ENCODE measurements around the gene PDXK. TPM values are rescaled to one million over a fixed set of nuclear protein-coding genes. Genes with fewer than 3 reads are reported as not detected.

PDXK gene
- total RNA-seq, 1 donor from 2014 or later, result 63.8 TPM

GRCh38 chr21:43736224-43736883 is 17.4 kb downstream of the PDXK start:
- Mint-ChIP-seq H3K4me1 (ENCODE audit: low read depth, unreplicated experiment) (peaks cover 20% of the 10 kb centered on the region), H3K27me3 (ENCODE audit: unreplicated experiment) (peaks cover 1% of the 10 kb centered on the region), H3K36me3 (ENCODE audit: unreplicated experiment) (no peaks in the 10 kb centered on the region), H3K4me3 (ENCODE audit: unreplicated experiment) (no peak overlapping the region), H3K9me3 (ENCODE audit: unreplicated experiment) (peaks cover 6% of the 10 kb centered on the region), H3K27ac (ENCODE audit: unreplicated experiment) (no peak overlapping the region)
- no peak for TF ChIP-seq CTCF (IDR thresholded peaks at IDR 0.05; ENCODE audit: partially characterized antibody, unreplicated experiment)
- DNase-seq, result no peak

DNA sequence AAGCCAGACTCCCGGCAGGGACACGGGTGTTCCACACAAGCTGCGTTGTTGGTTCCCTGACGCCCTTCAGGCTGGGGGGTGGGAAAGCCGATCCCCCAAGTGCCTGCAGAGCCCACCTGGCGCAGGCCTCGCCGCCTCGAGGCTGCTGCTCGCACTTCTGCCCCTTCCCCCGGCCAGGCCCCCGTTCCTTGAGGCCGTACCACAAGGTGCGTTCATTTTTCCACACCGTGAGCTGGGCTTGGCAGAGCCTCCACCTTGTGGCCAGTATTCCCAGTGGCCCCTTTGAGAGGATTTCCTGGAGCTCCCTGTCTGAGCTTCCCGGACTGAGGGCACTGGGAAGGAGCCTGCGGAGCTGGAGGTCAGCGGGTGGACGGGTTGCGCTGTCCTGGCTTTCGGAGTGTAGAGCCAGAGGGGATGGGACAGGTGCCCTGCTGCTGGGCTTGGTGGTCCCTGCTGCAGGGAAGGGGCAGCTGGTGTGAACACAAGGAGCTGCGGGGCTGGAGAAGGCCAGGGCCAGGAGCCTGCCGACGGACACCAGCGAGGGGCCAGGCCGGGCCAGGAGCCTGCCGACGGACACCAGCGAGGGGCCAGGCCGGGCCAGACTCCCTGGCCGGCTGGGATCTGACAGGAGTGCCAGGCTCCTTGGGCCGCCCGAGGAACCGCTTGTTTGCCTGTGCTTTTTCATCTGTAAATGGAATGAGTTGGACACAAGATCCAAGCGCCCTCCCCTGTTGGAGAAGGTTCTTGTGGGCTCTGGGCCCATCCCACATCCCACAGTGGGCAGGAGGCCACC is 18.4 kb downstream of the PDXK start:
- Mint-ChIP-seq H3K36me3 (ENCODE audit: unreplicated experiment) (no peaks in the 10 kb centered on the region), H3K9me3 (ENCODE audit: unreplicated experiment) (peaks cover 6% of the 10 kb centered on the region), H3K4me1 (ENCODE audit: low read depth, unreplicated experiment) (peaks cover 15% of the 10 kb centered on the region), H3K27me3 (ENCODE audit: unreplicated experiment) (peaks cover 1% of the 10 kb centered on the region), H3K4me3 (ENCODE audit: unreplicated experiment) (no peak overlapping the region), H3K27ac (ENCODE audit: unreplicated experiment) (no peak overlapping the region)
- DNase-seq, result no peak
- TF ChIP-seq CTCF (IDR thresholded peaks at IDR 0.05; ENCODE audit: partially characterized antibody, unreplicated experiment), result no peak

DNA sequence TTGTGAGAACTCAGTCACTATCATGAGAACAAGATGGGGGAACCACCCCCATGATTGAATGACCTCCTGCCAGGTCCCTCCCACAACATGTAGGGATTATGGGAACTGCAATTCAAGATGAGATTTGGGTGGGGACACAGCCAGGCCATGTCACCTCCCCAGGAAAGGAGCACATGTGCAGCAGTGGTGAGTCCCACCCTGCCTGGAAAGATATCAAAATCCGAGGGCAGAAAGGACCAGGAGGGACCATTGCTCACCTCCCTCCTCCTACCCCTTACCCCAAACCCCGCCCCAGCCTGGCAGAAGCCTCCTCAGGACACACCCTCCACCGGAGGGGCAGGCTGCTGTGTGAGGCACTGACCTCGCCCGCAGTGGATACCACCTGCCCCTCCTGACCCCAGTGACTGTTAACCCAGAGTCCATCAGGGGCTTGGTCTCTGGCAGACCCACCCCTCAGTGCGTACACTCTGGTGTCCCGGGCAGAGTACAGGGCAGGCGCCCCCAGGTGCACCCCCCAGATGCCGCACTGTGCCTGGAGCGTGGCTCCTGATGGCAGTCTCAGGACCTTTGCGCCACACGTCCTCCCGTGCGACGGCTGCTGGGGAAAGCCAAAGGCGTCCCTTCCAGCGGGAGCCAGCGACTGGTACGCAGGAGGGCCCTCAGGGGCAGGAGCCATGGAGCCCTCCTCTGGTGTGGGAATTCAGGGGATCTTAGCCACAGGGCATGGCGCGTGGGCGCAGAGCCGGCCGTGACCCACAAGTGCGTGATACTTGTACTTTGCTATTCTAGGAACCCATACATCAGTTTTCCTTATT is 20.9 kb downstream of the PDXK start:
- H3K9me3 Mint-ChIP-seq (ENCODE audit: unreplicated experiment), result peaks cover 6% of the 10 kb centered on the region
- no peak for DNase-seq
- H3K4me1 Mint-ChIP-seq (ENCODE audit: low read depth, unreplicated experiment), result peaks cover 5% of the 10 kb centered on the region
- no peak overlapping the region for H3K27ac Mint-ChIP-seq (ENCODE audit: unreplicated experiment)
- no peak overlapping the region for H3K4me3 Mint-ChIP-seq (ENCODE audit: unreplicated experiment)
- TF ChIP-seq CTCF (IDR thresholded peaks at IDR 0.05; ENCODE audit: partially characterized antibody, unreplicated experiment), result no peak
- no peaks in the 10 kb centered on the region for H3K36me3 Mint-ChIP-seq (ENCODE audit: unreplicated experiment)
- peaks cover 1% of the 10 kb centered on the region for H3K27me3 Mint-ChIP-seq (ENCODE audit: unreplicated experiment)

DNA sequence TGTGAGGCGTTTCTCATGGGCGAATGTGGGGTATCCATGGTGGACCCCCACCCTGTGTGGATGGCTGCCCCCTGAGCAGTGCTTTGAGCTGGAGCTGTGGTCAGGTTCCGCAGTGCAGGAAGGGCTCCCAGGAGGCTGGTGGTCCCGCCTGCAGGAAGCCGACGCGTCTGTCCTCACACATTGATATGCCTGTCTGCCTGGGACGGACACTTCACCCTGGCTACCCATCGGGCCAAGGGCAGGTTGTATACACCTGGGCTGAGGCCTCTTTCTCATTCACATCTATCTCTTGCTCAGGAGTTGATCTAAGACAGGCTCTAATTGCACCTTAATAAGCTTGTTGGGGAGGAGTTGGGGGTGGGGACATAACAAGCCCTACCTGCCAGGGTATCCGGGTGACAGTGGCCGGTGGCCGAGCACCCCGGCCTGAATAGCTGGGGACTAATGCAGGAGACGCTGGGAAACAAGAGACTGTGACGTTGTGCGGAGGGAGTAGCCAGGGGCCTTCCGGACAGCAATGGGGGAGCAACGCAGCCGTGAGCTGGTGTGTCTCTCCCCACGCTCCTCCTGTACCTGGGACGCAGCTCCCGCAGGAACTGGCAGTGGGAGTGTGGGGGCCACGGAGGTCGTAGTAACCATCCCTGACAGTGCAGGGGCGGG is 21.7 kb downstream of the PDXK start:
- H3K27ac Mint-ChIP-seq (ENCODE audit: unreplicated experiment), result peak overlapping the region; percentile 57
- TF ChIP-seq CTCF (IDR thresholded peaks at IDR 0.05; ENCODE audit: partially characterized antibody, unreplicated experiment), result no peak
- H3K27me3 Mint-ChIP-seq (ENCODE audit: unreplicated experiment), result peaks cover 1% of the 10 kb centered on the region
- H3K4me1 Mint-ChIP-seq (ENCODE audit: low read depth, unreplicated experiment), result peaks cover 5% of the 10 kb centered on the region
- H3K36me3 Mint-ChIP-seq (ENCODE audit: unreplicated experiment), result no peaks in the 10 kb centered on the region
- no peak overlapping the region for H3K4me3 Mint-ChIP-seq (ENCODE audit: unreplicated experiment)
- H3K9me3 Mint-ChIP-seq (ENCODE audit: unreplicated experiment), result peaks cover 7% of the 10 kb centered on the region
- peak; percentile 55 for DNase-seq
